GM19438 (cell line): ENCODE data around the gene GDI1.

Experiments
- ATAC-seq: cut with Tn5 transposase; IDR thresholded peaks from one replicate; pipeline ENCODE4 v1.9.1; 2021; ENCODE audit warnings: low read depth; ENCODE audit not compliant: unreplicated experiment

GDI1 gene

GRCh38 chrX:154408659-154409221, 28.2 kb upstream of the GDI1 start:
- peak; percentile 17 for ATAC-seq

- ATAC-seq = peak; percentile 43
Observed at GRCh38 chrX:154409222-154409871, 27.6 kb upstream of the GDI1 start, which contains the start of gene DNASE1L1. DNASE1L1 (minus strand) TSS chrX:154409254; CDS start chrX:154405568, 3,686 bp downstream.

GRCh38 chrX:154411981-154412340, 25.0 kb upstream of the GDI1 start:
- peak; percentile 53 for ATAC-seq

GRCh38 chrX:154412468-154412867, 24.5 kb upstream of the GDI1 start:
- no peak for ATAC-seq

- ATAC-seq = no peak
Observed at GRCh38 chrX:154413142-154413541, 23.8 kb upstream of the GDI1 start.

GRCh38 chrX:154417157-154417556, 19.8 kb upstream of the GDI1 start:
- ATAC-seq = no peak

GRCh38 chrX:154419189-154419588, 17.8 kb upstream of the GDI1 start:
- no peak for ATAC-seq

GRCh38 chrX:154419688-154420401, 17.1 kb upstream of the GDI1 start:
- no peak for ATAC-seq

GRCh38 chrX:154420402-154420756, 16.6 kb upstream of the GDI1 start:
- ATAC-seq = no peak

- ATAC-seq = no peak
Observed at GRCh38 chrX:154426916-154427770, 9.8 kb upstream of the GDI1 start.

GRCh38 chrX:154428176-154429171, 8.5 kb upstream of the GDI1 start, which contains the start of gene ATP6AP1:
ATP6AP1 (plus strand) TSS chrX:154428677; CDS start chrX:154428693, 16 bp downstream.
- peak; percentile 95 for ATAC-seq

GRCh38 chrX:154429711-154430110, 7.2 kb upstream of the GDI1 start:
- ATAC-seq = no peak

GRCh38 chrX:154430479-154430878, 6.5 kb upstream of the GDI1 start:
- ATAC-seq = no peak

GRCh38 chrX:154430916-154431315, 6.0 kb upstream of the GDI1 start:
- no peak for ATAC-seq

GRCh38 chrX:154431341-154431740, 5.6 kb upstream of the GDI1 start:
- ATAC-seq = no peak

GRCh38 chrX:154432210-154432609, 4.7 kb upstream of the GDI1 start:
- ATAC-seq = no peak

- ATAC-seq = no peak
Observed at GRCh38 chrX:154433605-154434004, 3.3 kb upstream of the GDI1 start.

GRCh38 chrX:154434394-154435168, 2.4 kb upstream of the GDI1 start:
- ATAC-seq = no peak

GRCh38 chrX:154435171-154435733, 1.7 kb upstream of the GDI1 start:
- no peak for ATAC-seq
